ENCODE measurements around the gene LOXL4. TPM values are rescaled to one million over a fixed set of nuclear protein-coding genes. Genes with fewer than 3 reads are reported as not detected.

The LOXL4 gene
- total RNA-seq, 4 donors from 2014 or later, result 1.6 to 2.3 (median 1.7) TPM

DNA sequence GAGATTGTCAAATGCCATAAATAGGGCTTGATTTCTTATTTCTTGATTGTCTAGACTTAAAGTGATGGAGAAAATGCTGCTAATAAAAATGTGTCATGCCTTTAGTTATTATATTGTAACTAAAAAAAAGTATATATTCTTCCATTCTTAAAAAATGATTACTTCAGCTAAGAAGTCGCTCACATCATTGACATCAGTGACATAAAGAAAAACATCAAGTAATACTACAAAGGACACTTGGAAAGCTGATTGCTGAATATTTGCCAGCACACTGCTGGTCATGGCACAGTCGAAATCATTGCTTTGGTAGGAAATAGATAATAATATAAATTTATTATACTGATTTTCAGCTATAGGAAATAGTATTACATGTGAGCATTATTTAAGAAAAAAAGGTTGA, 62.6 kb downstream of the LOXL4 start:
- no peaks in the 10 kb centered on the region for H3K27me3 ChIP-seq
- no peak overlapping the region for H3K4me3 ChIP-seq
- TF ChIP-seq POLR2AphosphoS5 (IDR thresholded peaks at IDR 0.05) (no peak), EP300 (IDR thresholded peaks at IDR 0.05) (no peak), POLR2A (IDR thresholded peaks at IDR 0.05) (no peak)
- TF ChIP-seq, protein P1, sequence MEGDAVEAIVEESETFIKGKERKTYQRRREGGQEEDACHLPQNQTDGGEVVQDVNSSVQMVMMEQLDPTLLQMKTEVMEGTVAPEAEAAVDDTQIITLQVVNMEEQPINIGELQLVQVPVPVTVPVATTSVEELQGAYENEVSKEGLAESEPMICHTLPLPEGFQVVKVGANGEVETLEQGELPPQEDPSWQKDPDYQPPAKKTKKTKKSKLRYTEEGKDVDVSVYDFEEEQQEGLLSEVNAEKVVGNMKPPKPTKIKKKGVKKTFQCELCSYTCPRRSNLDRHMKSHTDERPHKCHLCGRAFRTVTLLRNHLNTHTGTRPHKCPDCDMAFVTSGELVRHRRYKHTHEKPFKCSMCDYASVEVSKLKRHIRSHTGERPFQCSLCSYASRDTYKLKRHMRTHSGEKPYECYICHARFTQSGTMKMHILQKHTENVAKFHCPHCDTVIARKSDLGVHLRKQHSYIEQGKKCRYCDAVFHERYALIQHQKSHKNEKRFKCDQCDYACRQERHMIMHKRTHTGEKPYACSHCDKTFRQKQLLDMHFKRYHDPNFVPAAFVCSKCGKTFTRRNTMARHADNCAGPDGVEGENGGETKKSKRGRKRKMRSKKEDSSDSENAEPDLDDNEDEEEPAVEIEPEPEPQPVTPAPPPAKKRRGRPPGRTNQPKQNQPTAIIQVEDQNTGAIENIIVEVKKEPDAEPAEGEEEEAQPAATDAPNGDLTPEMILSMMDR (IDR thresholded peaks at IDR 0.05), result no peak
- peaks cover 10% of the 10 kb centered on the region for H3K36me3 ChIP-seq
- H3K9me3 ChIP-seq, result no peaks in the 10 kb centered on the region
- H3K27ac ChIP-seq, result no peak overlapping the region
- no peaks in the 10 kb centered on the region for H3K4me1 ChIP-seq
- no peak for DNase-seq (ENCODE audit: low spot score in 2 of 2)
- 88% methylated on average over 2 of the region's 2 CpGs for WGBS

DNA sequence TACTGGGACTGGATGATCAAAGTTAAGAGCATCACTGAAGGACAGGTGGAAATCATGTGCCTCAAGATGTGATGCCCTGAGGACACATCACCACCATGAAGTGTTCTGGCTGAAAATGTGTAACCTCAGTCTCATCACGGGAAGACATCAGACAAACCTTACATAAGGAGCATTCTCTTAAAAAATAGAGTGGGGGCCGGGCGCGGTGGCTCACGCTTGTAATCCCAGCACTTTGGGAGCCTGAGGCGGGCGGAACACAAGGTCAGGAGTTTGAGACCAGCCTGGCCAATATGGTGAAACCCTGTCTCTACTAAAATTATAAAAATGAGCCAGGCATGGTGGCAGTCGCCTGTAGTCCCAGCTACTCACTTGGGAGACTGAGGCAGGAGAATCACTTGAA, 65.6 kb downstream of the LOXL4 start:
- no peaks in the 10 kb centered on the region for H3K9me3 ChIP-seq
- 94% methylated on average over 8 of the region's 8 CpGs for WGBS
- no peaks in the 10 kb centered on the region for H3K4me1 ChIP-seq
- H3K27me3 ChIP-seq, result no peaks in the 10 kb centered on the region
- no peaks in the 10 kb centered on the region for H3K36me3 ChIP-seq
- no peak overlapping the region for H3K4me3 ChIP-seq
- H3K27ac ChIP-seq, result no peak overlapping the region
- TF ChIP-seq POLR2A (IDR thresholded peaks at IDR 0.05) (no peak), EP300 (IDR thresholded peaks at IDR 0.05) (no peak), POLR2AphosphoS5 (IDR thresholded peaks at IDR 0.05) (no peak)
- TF ChIP-seq, protein P1 (IDR thresholded peaks at IDR 0.05), result no peak
- no peak for DNase-seq (ENCODE audit: low spot score in 2 of 2)

DNA sequence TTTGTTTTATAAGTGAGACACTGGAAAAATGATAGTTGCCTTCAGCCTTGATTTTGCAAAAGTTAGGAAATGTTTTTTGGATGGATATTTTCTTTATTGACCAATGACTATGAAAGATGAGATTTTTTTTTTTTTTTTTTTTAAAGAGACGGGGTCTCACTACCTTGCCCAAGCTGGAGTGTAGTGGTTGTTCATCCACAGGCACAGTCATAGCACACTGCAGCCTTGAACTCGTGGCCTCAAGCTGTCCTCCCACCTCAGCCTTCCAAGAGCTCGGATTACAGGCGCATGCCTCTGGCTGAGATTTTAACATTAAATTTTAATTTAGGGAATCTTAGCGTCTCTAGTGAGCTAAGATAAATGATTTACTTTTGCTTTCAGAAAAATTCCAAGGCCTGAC, 66.2 kb downstream of the LOXL4 start:
- Histone ChIP-seq H3K27me3 (no peaks in the 10 kb centered on the region), H3K4me1 (no peaks in the 10 kb centered on the region), H3K27ac (no peak overlapping the region), H3K9me3 (no peaks in the 10 kb centered on the region), H3K36me3 (no peaks in the 10 kb centered on the region), H3K4me3 (no peak overlapping the region)
- WGBS, result 94% methylated on average over 5 of the region's 5 CpGs
- TF ChIP-seq POLR2A (IDR thresholded peaks at IDR 0.05) (no peak), POLR2AphosphoS5 (IDR thresholded peaks at IDR 0.05) (no peak), EP300 (IDR thresholded peaks at IDR 0.05) (no peak)
- TF ChIP-seq, protein P1 (IDR thresholded peaks at IDR 0.05), result no peak
- DNase-seq (ENCODE audit: low spot score in 2 of 2), result no peak

Other genes starting within 250 kb of the LOXL4 start
- gene CRTAC1, start 237.6 kb downstream of the LOXL4 start, total RNA-seq, result 1 to 10 TPM; 1.3 to 5.1 (median 2.2) TPM
- gene R3HCC1L, start 133.5 kb downstream of the LOXL4 start, total RNA-seq, result 10 to 100 TPM in 1 of 4 donors, 1 to 10 TPM in 3; 7.9 to 17.5 (median 9.7) TPM
- gene PYROXD2, start 147.0 kb upstream of the LOXL4 start, total RNA-seq, result 10 to 100 TPM in 1 of 4 donors, 1 to 10 TPM in 3; 4.3 to 20.3 (median 5.2) TPM
- 10 to 100 TPM; 46.5 to 83.5 (median 67.5) TPM for gene HPS1, start 178.7 kb upstream of the LOXL4 start, total RNA-seq

Data from suprapubic skin (tissue), 4 donors.